GM12878 (cell line): ENCODE results near the gene NECTIN1. TPM values are rescaled to one million over a fixed set of nuclear protein-coding genes. Genes with fewer than 3 reads are reported as not detected.

Experiments used
- ATAC-seq: fragments of 200-7000 bp; cut with Tn5 transposase; 3 replicates; pipeline ENCODE4 v1.9.1; 2020; ENCODE audit warnings: mild to moderate bottlenecking, moderate library complexity
- BruUV-seq: library from RNA; stranded (reverse); fragments of 400-500 nt; replicated peaks from 2 replicates; lab custom pipeline; 2021; lab: Mats Ljungman, UMichigan
- CTCF ChIA-PET: fragments of 300-600 bp; sonication (Branson Sonifier 250); formaldehyde crosslinking; extraction: SDS; loops from one replicate; lab custom pipeline; 2021; ENCODE audit warnings: inconsistent platforms; lab: Yijun Ruan, JAX
- POLR2A ChIA-PET: fragments of 350-600 bp; formaldehyde crosslinking; extraction: SDS; loops from one replicate; lab custom pipeline; 2021; ENCODE audit warnings: inconsistent platforms; lab: Charles Lee
- RAD21 ChIA-PET: fragments of 300-600 bp; sonication (Branson Sonifier 250); formaldehyde crosslinking; loops from one replicate; lab custom pipeline; 2023; ENCODE audit warnings: antibody characterized with exemption; ENCODE audit not compliant: unreplicated experiment; lab: Charles Lee
- SMC1A ChIA-PET: fragments of 300-600 bp; sonication (Branson Sonifier 250); formaldehyde crosslinking; loops from one replicate; lab custom pipeline; 2023; ENCODE audit not compliant: unreplicated experiment, uncharacterized antibody; lab: Charles Lee
- DNase-seq: peaks from one replicate; pipeline ENCODE4 v3.0.0-alpha.2; 2011; ENCODE audit warnings: low read depth, low spot score
- FAIRE-seq: peaks from 3 replicates; lab custom pipeline; 2011; peaks lifted over from hg19 to GRCh38; lab: Jason Lieb, UNC
- H2AFZ ChIP-seq: 2 replicates; pipeline ENCODE4 v1.6.0; 2011; ENCODE audit warnings: low read depth, low read length, control low read depth; ENCODE audit not compliant: control insufficient read depth
- H3K27ac ChIP-seq: 2 replicates; pipeline ENCODE4 v1.5.1; 2011; ENCODE audit warnings: control low read depth; ENCODE audit not compliant: control insufficient read depth, insufficient read depth
- H3K27me3 ChIP-seq, 2 experiments: replicated peaks in 1 of 2; 2 replicates each; pipeline versions ENCODE4 v1.6.0 to v1.6.1; 2011; ENCODE audit warnings: low read length in 1 of 2; ENCODE audit not compliant: control insufficient read depth in 2 of 2, insufficient read depth in 2 of 2
- H3K36me3 ChIP-seq, 2 experiments: 2 replicates each; pipeline ENCODE4 v1.5.1; 2011; ENCODE audit warnings: low read length in 1 of 2; ENCODE audit not compliant: control insufficient read depth in 2 of 2, insufficient read depth in 2 of 2
- H3K4me1 ChIP-seq: 2 replicates; pipeline ENCODE4 v1.6.1; 2011; ENCODE audit warnings: mild to moderate bottlenecking, low read length, moderate library complexity, mixed read lengths; ENCODE audit not compliant: control insufficient read depth, insufficient read depth
- H3K4me2 ChIP-seq: 2 replicates; pipeline ENCODE4 v1.6.0; 2011; ENCODE audit warnings: control low read depth; ENCODE audit not compliant: control insufficient read depth, insufficient read depth
- H3K4me3 ChIP-seq: fragments of 200-600 bp; sonication (generic); 2 replicates; pipeline ENCODE4 v1.5.1; 2016
- H3K79me2 ChIP-seq: 2 replicates; pipeline ENCODE4 v1.6.0; 2011; ENCODE audit warnings: low read length; ENCODE audit not compliant: control insufficient read depth, insufficient read depth
- H3K9ac ChIP-seq: 2 replicates; pipeline ENCODE4 v1.8.0; 2011; ENCODE audit warnings: low read length, control low read depth, mixed read lengths; ENCODE audit not compliant: control insufficient read depth, insufficient read depth
- H3K9me3 ChIP-seq: replicated peaks from 3 replicates; pipeline ENCODE4 v1.5.1; 2011; ENCODE audit warnings: mild to moderate bottlenecking, low read length; ENCODE audit not compliant: control insufficient read depth, insufficient read depth
- H4K20me1 ChIP-seq: 2 replicates; pipeline ENCODE4 v1.6.0; 2011; ENCODE audit not compliant: control insufficient read depth, insufficient read depth
- FOXK2 ChIP-seq: fragments of 450-650 bp; IDR thresholded peaks from 2 replicates; pipeline ENCODE4 v1.6.1; 2017; ENCODE audit warnings: mild to moderate bottlenecking, moderate library complexity
- KLF5 ChIP-seq: fragments of 450-650 bp; IDR thresholded peaks from 2 replicates; pipeline ENCODE4 v1.6.1; 2014; ENCODE audit warnings: mild to moderate bottlenecking; ENCODE audit not compliant: partially characterized antibody
- MYC ChIP-seq: IDR thresholded peaks from 2 replicates; pipeline ENCODE4 v1.6.1; 2011; ENCODE audit warnings: mild to moderate bottlenecking, low read length, moderate library complexity, inconsistent platforms; ENCODE audit not compliant: insufficient read depth, insufficient replicate concordance, insufficient read length, severe bottlenecking
- NFIC ChIP-seq: IDR thresholded peaks from 2 replicates; pipeline ENCODE4 v1.6.1; 2012; ENCODE audit warnings: low read depth, mild to moderate bottlenecking, inconsistent platforms, low read length, moderate library complexity
- PML ChIP-seq: IDR thresholded peaks from 2 replicates; pipeline ENCODE4 v1.6.1; 2012; ENCODE audit warnings: low read length, inconsistent platforms
- RFX5 ChIP-seq: IDR thresholded peaks from 2 replicates; pipeline ENCODE4 v1.6.1; 2011; ENCODE audit warnings: low read depth, low read length, improper control_type of control experiment
- WGBS: methylation state at CpG from one replicate; pipeline ENCODE4 v1.1.6; 2016; ENCODE audit warnings: low lambda C conversion rate; ENCODE audit not compliant: insufficient replicate concordance, insufficient coverage; ENCODE audit errors: missing lambda C conversion rate; 5-methylcytosine and 5-hydroxymethylcytosine counted together
- in situ Hi-C: fragments of 300-500 bp; cut with MboI; formaldehyde crosslinking; loops from 9 replicates; pipeline ENCODE4 v1.14.3; 2018; ENCODE audit warnings: mixed read lengths
- intact Hi-C: fragments of 100-400 bp; cut with micrococcal nuclease; formaldehyde crosslinking; loops from one replicate; pipeline ENCODE4 v1.14.2; 2022; ENCODE audit not compliant: unreplicated experiment
- polyA plus RNA-seq, 11 experiments: library from polyadenylated mRNA; depleted of rRNA in 4 of 11; unstranded in 6 of 11; stranded (reverse) in 5 of 11; fragments of >200 nt; fragmentation: Nextera tagmentation in 4 of 11; fragmentation: Illumina TruSeq in 1 of 11; extraction: Ambion mirVana in 4 of 11; extraction: Trizol in 1 of 11; gene quantifications; 1 replicate in 1 of 11; 2 replicates in 10 of 11; pipeline versions ENCODE4 v1.2.1 to v1.2.3, GENCODE V29; 2011 to 2016; ENCODE audit warnings: inconsistent platforms in 2 of 11, missing spikeins in 2 of 11, low read depth in 1 of 11
- total RNA-seq, 4 experiments: library from RNA; depleted of rRNA in 3 of 4; stranded (reverse); fragments of >200 nt in 3 of 4; fragmentation: Illumina TruSeq in 1 of 4; extraction: Trizol in 1 of 4; gene quantifications; 2 replicates each; pipeline versions ENCODE4 v1.2.1 to v1.2.3, GENCODE V29; 2013 to 2021
- TF ChIP-seq, protein P1 (sequence below): IDR thresholded peaks from 2 replicates; pipeline ENCODE4 v1.6.1; 2012; ENCODE audit warnings: low read depth, low read length, improper control_type of control experiment
- TF ChIP-seq, protein P2 (sequence below): fragments of 450-650 bp; IDR thresholded peaks from 2 replicates; pipeline ENCODE4 v1.6.1; 2016; ENCODE audit warnings: mild to moderate bottlenecking
- TF ChIP-seq, protein P3 (sequence below): IDR thresholded peaks from 2 replicates; pipeline ENCODE4 v1.6.1; 2012; ENCODE audit warnings: low read length, inconsistent platforms
- TF ChIP-seq, protein P4 (sequence below): fragments of 450-650 bp; IDR thresholded peaks from 2 replicates; pipeline ENCODE4 v1.6.1; 2014; ENCODE audit warnings: mild to moderate bottlenecking

NECTIN1 gene
- total and polyA plus RNA-seq, 10 of the 15 experiments (the other 5 are each of a cell fraction or from before 2014, with no cell fraction given), result 0.97 to 9.2 (median 2.3) TPM

DNA sequence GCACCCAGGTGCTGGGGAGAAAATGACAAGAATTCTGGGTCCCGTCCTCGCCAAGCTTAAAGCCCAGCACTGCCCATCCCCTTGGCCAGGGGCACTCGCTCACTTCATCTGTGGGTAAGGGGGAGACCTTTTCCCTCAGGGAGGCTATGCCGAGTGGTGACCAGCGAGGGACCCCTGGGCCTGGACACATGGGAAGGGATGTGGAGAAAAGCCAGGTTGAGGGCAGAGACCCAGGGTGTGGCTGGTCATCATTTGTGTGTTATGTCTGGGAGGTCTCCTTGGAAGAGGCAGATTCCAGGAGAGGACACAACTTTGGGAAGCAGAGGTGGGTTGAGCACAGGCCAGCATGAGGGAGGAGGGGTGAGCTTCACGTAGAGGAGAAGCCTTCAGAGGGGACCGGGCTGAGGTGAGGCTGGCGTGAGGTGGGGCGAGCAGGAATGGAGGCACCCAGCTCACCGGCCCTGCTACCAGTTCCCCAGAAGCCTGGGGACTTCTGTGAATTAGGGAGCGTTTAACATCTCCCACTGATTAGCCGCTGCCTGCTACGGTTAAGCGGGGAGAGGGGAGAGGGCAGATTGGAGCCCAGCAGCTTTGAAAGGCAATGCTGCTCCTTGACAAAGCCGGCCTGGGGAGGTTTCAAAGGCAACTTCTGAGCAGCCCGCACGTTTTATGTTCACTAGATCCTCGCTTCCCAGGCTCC lies 25.8 kb upstream of the NECTIN1 start:
- intact Hi-C loops (no loop called here), in situ Hi-C loops (no loop called here)
- ChIA-PET SMC1A (interaction anchor here (0.6 to 1.6 kb wide), 3 partner anchors 26 to 572 kb away, joined by 3 to 4 read pairs (median 3); partner anchors contain the start of gene NECTIN1), POLR2A (interaction anchor here (0.8 kb wide), 1 partner anchor 81 kb away, joined by 3 read pairs; no protein-coding TSS in a partner anchor), RAD21 (interaction anchor here (1.0 kb wide), 1 partner anchor 81 kb away, joined by 3 read pairs; no protein-coding TSS in a partner anchor), CTCF (interaction anchor here (0.7 to 6.4 kb wide), 4 partner anchors 16 to 1947 kb away, joined by 3 to 58 read pairs (median 4); partner anchors contain the start of gene NECTIN1)
- no peak overlapping the region for H2AFZ ChIP-seq
- no peak overlapping the region for H3K9ac ChIP-seq
- FAIRE-seq (no peak), DNase-seq (no peak), ATAC-seq (no peak)
- H3K36me3 ChIP-seq, result no peaks in the 10 kb centered on the region
- BruUV-seq, result no TSS peak
- TF ChIP-seq, protein P1, sequence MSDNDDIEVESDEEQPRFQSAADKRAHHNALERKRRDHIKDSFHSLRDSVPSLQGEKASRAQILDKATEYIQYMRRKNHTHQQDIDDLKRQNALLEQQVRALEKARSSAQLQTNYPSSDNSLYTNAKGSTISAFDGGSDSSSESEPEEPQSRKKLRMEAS, result no peak
- H3K27me3 ChIP-seq, result no peaks in the 10 kb centered on the region
- H3K9me3 ChIP-seq, result no peaks in the 10 kb centered on the region
- peak overlapping the region; percentile 83 for H3K4me2 ChIP-seq
- H3K4me1 ChIP-seq, result peaks cover 27% of the 10 kb centered on the region
- no peak overlapping the region for H3K27ac ChIP-seq
- H3K4me3 ChIP-seq, result peak overlapping the region; percentile 62; the same call in 1 of the 2 replicates
- WGBS, result 78% methylated on average over 18 of the region's 18 CpGs
- peaks cover 32% of the 10 kb centered on the region for H3K79me2 ChIP-seq
- H4K20me1 ChIP-seq, result no peaks in the 10 kb centered on the region

DNA sequence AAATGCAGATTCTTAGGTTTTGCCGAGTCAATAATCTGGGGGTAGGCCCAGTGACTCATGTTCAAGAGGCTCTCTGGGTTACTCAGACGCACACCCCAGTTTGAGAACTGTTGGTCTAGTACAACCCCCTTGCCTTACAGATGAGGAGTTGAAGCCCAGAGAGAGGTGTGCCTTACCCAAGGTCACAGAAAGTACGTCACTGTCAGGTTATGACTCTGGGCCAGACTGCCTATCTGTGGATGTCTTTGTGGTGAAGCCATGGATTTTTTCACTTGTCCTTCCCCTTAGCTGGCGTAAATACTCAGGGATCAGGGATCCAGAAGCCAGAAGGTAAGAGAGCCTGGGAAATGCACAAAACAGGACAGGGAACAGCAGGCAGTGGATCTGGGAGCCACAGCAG lies 25.2 kb upstream of the NECTIN1 start:
- Histone ChIP-seq H3K79me2 (peaks cover 32% of the 10 kb centered on the region), H3K4me1 (peaks cover 25% of the 10 kb centered on the region), H4K20me1 (no peaks in the 10 kb centered on the region), H3K27ac (no peak overlapping the region; the same call in 1 of the 2 replicates), H3K4me2 (peak overlapping the region; percentile 83), H2AFZ (no peak overlapping the region), H3K4me3 (peak overlapping the region; percentile 62; the same call in 1 of the 2 replicates), H3K27me3 (no peaks in the 10 kb centered on the region), H3K9ac (no peak overlapping the region), H3K36me3 (no peaks in the 10 kb centered on the region), H3K9me3 (no peaks in the 10 kb centered on the region)
- RAD21 ChIA-PET, result no interaction called here
- DNase-seq, result no peak
- in situ Hi-C loops, result no loop called here
- no TSS peak for BruUV-seq
- CTCF ChIA-PET, result interaction anchor here (6.4 kb wide), 1 partner anchor 25 kb away, joined by 58 read pairs; the partner anchor contains the start of gene NECTIN1
- SMC1A ChIA-PET, result interaction anchor here (1.8 kb wide), 1 partner anchor 80 kb away, joined by 5 read pairs; no protein-coding TSS in a partner anchor
- 11% methylated on average over 4 of the region's 4 CpGs for WGBS
- POLR2A ChIA-PET, result no interaction called here
- peak; percentile 54 for ATAC-seq
- FAIRE-seq, result no peak
- intact Hi-C loops, result no loop called here
- TF ChIP-seq PML (no peak), MYC (no peak), KLF5 (no peak), RFX5 (no peak), FOXK2 (no peak), NFIC (no peak)
- TF ChIP-seq, protein P2, sequence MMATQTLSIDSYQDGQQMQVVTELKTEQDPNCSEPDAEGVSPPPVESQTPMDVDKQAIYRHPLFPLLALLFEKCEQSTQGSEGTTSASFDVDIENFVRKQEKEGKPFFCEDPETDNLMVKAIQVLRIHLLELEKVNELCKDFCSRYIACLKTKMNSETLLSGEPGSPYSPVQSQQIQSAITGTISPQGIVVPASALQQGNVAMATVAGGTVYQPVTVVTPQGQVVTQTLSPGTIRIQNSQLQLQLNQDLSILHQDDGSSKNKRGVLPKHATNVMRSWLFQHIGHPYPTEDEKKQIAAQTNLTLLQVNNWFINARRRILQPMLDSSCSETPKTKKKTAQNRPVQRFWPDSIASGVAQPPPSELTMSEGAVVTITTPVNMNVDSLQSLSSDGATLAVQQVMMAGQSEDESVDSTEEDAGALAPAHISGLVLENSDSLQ, result peak; percentile 29; the same call in 1 of the 2 replicates
- TF ChIP-seq, protein P3, sequence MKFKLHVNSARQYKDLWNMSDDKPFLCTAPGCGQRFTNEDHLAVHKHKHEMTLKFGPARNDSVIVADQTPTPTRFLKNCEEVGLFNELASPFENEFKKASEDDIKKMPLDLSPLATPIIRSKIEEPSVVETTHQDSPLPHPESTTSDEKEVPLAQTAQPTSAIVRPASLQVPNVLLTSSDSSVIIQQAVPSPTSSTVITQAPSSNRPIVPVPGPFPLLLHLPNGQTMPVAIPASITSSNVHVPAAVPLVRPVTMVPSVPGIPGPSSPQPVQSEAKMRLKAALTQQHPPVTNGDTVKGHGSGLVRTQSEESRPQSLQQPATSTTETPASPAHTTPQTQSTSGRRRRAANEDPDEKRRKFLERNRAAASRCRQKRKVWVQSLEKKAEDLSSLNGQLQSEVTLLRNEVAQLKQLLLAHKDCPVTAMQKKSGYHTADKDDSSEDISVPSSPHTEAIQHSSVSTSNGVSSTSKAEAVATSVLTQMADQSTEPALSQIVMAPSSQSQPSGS, result no peak
- TF ChIP-seq, protein P4, sequence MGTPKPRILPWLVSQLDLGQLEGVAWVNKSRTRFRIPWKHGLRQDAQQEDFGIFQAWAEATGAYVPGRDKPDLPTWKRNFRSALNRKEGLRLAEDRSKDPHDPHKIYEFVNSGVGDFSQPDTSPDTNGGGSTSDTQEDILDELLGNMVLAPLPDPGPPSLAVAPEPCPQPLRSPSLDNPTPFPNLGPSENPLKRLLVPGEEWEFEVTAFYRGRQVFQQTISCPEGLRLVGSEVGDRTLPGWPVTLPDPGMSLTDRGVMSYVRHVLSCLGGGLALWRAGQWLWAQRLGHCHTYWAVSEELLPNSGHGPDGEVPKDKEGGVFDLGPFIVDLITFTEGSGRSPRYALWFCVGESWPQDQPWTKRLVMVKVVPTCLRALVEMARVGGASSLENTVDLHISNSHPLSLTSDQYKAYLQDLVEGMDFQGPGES, result no peak
